CD14-positive monocyte (primary cell): Measurements from ENCODE around the gene KLHL3. TPM values are rescaled to one million over a fixed set of nuclear protein-coding genes. Genes with fewer than 3 reads are reported as not detected.

Experiments used
- DNase-seq, 3 donors: peaks; one replicate each; pipeline ENCODE4 v3.0.0-alpha.2; 2011 to 2022
- H2AFZ ChIP-seq: 2 replicates; pipeline ENCODE4 v1.6.0; 2012; ENCODE audit warnings: mild to moderate bottlenecking, low read depth, low read length, inconsistent platforms; ENCODE audit not compliant: insufficient read depth, poor library complexity, severe bottlenecking
- H3K27ac ChIP-seq, 2 donors: 1 replicate in 1 of 2; 2 replicates in 1 of 2; pipeline ENCODE4 v1.5.1; 2012 to 2013; ENCODE audit warnings: low read length in 2 of 2, control low read depth in 1 of 2, inconsistent platforms in 1 of 2, low read depth in 1 of 2, mild to moderate bottlenecking in 1 of 2
- H3K27me3 ChIP-seq, 2 donors: one replicate each; pipeline versions ENCODE4 v1.6.0 to v1.6.1; 2011 to 2013; ENCODE audit warnings: low read length in 2 of 2; ENCODE audit not compliant: control insufficient read depth in 2 of 2, insufficient read depth in 2 of 2
- H3K36me3 ChIP-seq, 2 donors: replicated peaks in 1 of 2; 1 replicate in 1 of 2; 2 replicates in 1 of 2; pipeline versions ENCODE4 v1.5.1 to v1.6.1; 2012 to 2013; ENCODE audit warnings: low read length in 2 of 2, control low read depth in 1 of 2, inconsistent platforms in 1 of 2, mild to moderate bottlenecking in 1 of 2; ENCODE audit not compliant: insufficient read depth in 2 of 2, control insufficient read depth in 1 of 2
- H3K4me1 ChIP-seq, 2 donors: 1 replicate in 1 of 2; 2 replicates in 1 of 2; pipeline versions ENCODE4 v1.5.1 to v1.6.1; 2012 to 2013; ENCODE audit warnings: low read length in 2 of 2, control low read depth in 1 of 2, inconsistent platforms in 1 of 2, mild to moderate bottlenecking in 1 of 2, moderate library complexity in 1 of 2; ENCODE audit not compliant: insufficient read depth in 2 of 2, control insufficient read depth in 1 of 2
- H3K4me2 ChIP-seq: replicated peaks from 2 replicates; pipeline ENCODE3; 2012; ENCODE audit warnings: low read length, moderate library complexity, mild to moderate bottlenecking; ENCODE audit not compliant: poor library complexity, severe bottlenecking; ENCODE audit errors: extremely low read depth
- H3K4me3 ChIP-seq, 3 experiments: fragments of 200-600 bp in 1 of 3; sonication (generic) in 1 of 3; replicated peaks in 1 of 3; 1 replicate in 2 of 3; 2 replicates in 1 of 3; pipeline ENCODE4 v1.5.1; 2011 to 2013; ENCODE audit warnings: low read length in 3 of 3, mild to moderate bottlenecking in 3 of 3, control low read depth in 2 of 3, low read depth in 2 of 3, inconsistent platforms in 1 of 3, moderate library complexity in 1 of 3
- H3K79me2 ChIP-seq: 2 replicates; pipeline ENCODE4 v1.6.0; 2012; ENCODE audit warnings: mild to moderate bottlenecking, control low read depth, inconsistent platforms, low read length, moderate library complexity; ENCODE audit not compliant: insufficient read depth
- H3K9ac ChIP-seq: 2 replicates; pipeline ENCODE4 v1.6.0; 2017; ENCODE audit warnings: low read length, mild to moderate bottlenecking; ENCODE audit not compliant: insufficient read depth, poor library complexity, severe bottlenecking
- H3K9me3 ChIP-seq, 2 donors: replicated peaks in 1 of 2; 1 replicate in 1 of 2; 2 replicates in 1 of 2; pipeline versions ENCODE4 v1.5.1 to v1.6.1; 2012 to 2013; ENCODE audit warnings: low read length in 2 of 2, control low read depth in 1 of 2; ENCODE audit not compliant: control insufficient read depth in 1 of 2, insufficient read depth in 1 of 2
- H4K20me1 ChIP-seq: 2 replicates; pipeline ENCODE4 v1.6.0; 2012; ENCODE audit warnings: mild to moderate bottlenecking, low read length, control low read depth, moderate library complexity; ENCODE audit not compliant: insufficient read depth
- H3K27ac Mint-ChIP-seq, 7 donors: one replicate each; pipeline ENCODE4 v1.8.0; 2020; ENCODE audit warnings: mild to moderate bottlenecking in 7 of 7, mixed read lengths in 7 of 7, moderate library complexity in 6 of 7, inconsistent platforms in 2 of 7
- H3K27me3 Mint-ChIP-seq, 3 donors: one replicate each; pipeline ENCODE4 v1.8.0; 2021 to 2022; ENCODE audit warnings: low read depth in 3 of 3, mild to moderate bottlenecking in 3 of 3, mixed read lengths in 3 of 3, moderate library complexity in 3 of 3, inconsistent platforms in 1 of 3
- H3K36me3 Mint-ChIP-seq, 2 donors: one replicate each; pipeline ENCODE4 v1.8.0; 2020; ENCODE audit warnings: mixed read lengths in 2 of 2, inconsistent platforms in 1 of 2, mild to moderate bottlenecking in 1 of 2
- H3K4me1 Mint-ChIP-seq: one replicate; pipeline ENCODE4 v1.8.0; 2020; ENCODE audit warnings: mild to moderate bottlenecking, mixed read lengths
- H3K4me3 Mint-ChIP-seq, 2 donors: one replicate each; pipeline ENCODE4 v1.8.0; 2020; ENCODE audit warnings: mild to moderate bottlenecking in 2 of 2, mixed read lengths in 2 of 2, moderate library complexity in 1 of 2
- H3K9me3 Mint-ChIP-seq, 7 donors: one replicate each; pipeline ENCODE4 v1.8.0; 2020 to 2022; ENCODE audit warnings: mixed read lengths in 7 of 7, mild to moderate bottlenecking in 6 of 7, moderate library complexity in 6 of 7, inconsistent platforms in 2 of 7
- WGBS: methylation state at CpG from one replicate; pipeline ENCODE4 v1.1.5; 2013; ENCODE audit warnings: missing lambda C conversion rate; ENCODE audit not compliant: insufficient coverage; 5-methylcytosine and 5-hydroxymethylcytosine counted together
- intact Hi-C, 2 donors: fragments of 100-400 bp; cut with micrococcal nuclease; formaldehyde crosslinking; loops; one replicate each; pipeline versions ENCODE4 v1.15.0 to v1.15.1; 2023
- polyA plus RNA-seq, 3 donors: library from polyadenylated mRNA; depleted of rRNA in 1 of 3; unstranded in 2 of 3; stranded (reverse) in 1 of 3; fragments of 300-500 nt in 2 of 3; fragments of >200 nt in 1 of 3; fragmentation: Illumina TruSeq in 2 of 3; gene quantifications; 1 replicate in 2 of 3; 2 replicates in 1 of 3; pipeline ENCODE4 v1.2.3, GENCODE V29; 2012 to 2021
- TF ChIP-seq, protein P1 (sequence below): fragments of 200-600 bp; IDR thresholded peaks from one replicate; pipeline ENCODE4 v1.8.0; 2022; ENCODE audit warnings: antibody characterized with exemption, mild to moderate bottlenecking

KLHL3 gene
- polyA plus RNA-seq, 3 donors, result 0.71 TPM; not detected in 2

DNA sequence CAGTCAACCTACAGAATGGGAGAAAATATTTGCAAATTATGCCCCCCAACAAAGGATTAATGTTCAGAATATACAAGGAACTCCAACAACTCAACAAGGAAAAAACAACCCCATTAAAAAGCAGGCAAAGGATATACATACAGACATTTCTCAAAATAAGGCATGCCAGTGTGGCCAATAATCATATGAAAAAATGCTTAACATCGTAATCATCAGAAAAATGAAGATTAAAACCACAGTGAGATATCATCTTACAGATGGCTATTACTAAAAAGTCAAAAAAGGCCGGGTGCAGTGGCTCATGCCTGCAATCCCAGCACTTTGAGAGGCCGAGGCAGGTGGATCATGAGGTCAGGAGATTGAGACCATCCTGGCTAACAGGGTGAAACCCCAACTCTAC, 103.2 kb downstream of the KLHL3 start:
- Histone ChIP-seq H3K4me1 (peaks cover 0 to 2% of the 10 kb centered on the region in 2 donors), H3K27ac (no peak overlapping the region), H3K36me3 (no peaks in the 10 kb centered on the region), H3K27me3 (no peaks in the 10 kb centered on the region), H3K9me3 (no peaks in the 10 kb centered on the region), H3K4me3 (no peak overlapping the region), H3K79me2 (no peaks in the 10 kb centered on the region), H4K20me1 (no peaks in the 10 kb centered on the region), H3K4me2 (no peak overlapping the region), H2AFZ (no peak overlapping the region), H3K9ac (no peak overlapping the region)
- H3K4me1 Mint-ChIP-seq, result peaks cover 4% of the 10 kb centered on the region
- H3K27ac Mint-ChIP-seq, result no peak overlapping the region
- H3K4me3 Mint-ChIP-seq, result no peak overlapping the region
- peaks cover 0 to 2% (median 2%) of the 10 kb centered on the region in 3 donors for H3K27me3 Mint-ChIP-seq
- peaks cover 0 to 3% of the 10 kb centered on the region in 2 donors for H3K36me3 Mint-ChIP-seq
- TF ChIP-seq, protein P1, sequence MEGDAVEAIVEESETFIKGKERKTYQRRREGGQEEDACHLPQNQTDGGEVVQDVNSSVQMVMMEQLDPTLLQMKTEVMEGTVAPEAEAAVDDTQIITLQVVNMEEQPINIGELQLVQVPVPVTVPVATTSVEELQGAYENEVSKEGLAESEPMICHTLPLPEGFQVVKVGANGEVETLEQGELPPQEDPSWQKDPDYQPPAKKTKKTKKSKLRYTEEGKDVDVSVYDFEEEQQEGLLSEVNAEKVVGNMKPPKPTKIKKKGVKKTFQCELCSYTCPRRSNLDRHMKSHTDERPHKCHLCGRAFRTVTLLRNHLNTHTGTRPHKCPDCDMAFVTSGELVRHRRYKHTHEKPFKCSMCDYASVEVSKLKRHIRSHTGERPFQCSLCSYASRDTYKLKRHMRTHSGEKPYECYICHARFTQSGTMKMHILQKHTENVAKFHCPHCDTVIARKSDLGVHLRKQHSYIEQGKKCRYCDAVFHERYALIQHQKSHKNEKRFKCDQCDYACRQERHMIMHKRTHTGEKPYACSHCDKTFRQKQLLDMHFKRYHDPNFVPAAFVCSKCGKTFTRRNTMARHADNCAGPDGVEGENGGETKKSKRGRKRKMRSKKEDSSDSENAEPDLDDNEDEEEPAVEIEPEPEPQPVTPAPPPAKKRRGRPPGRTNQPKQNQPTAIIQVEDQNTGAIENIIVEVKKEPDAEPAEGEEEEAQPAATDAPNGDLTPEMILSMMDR, result no peak
- intact Hi-C loops, result loop anchor here in 1 of 2 donors (10.0 kb wide), 1 partner anchor 432 kb away; no protein-coding TSS in a partner anchor
- peaks cover 0 to 4% (median 0%) of the 10 kb centered on the region in 7 donors for H3K9me3 Mint-ChIP-seq
- WGBS, result 92% methylated on average over 2 of the region's 3 CpGs
- DNase-seq, result no peak

DNA sequence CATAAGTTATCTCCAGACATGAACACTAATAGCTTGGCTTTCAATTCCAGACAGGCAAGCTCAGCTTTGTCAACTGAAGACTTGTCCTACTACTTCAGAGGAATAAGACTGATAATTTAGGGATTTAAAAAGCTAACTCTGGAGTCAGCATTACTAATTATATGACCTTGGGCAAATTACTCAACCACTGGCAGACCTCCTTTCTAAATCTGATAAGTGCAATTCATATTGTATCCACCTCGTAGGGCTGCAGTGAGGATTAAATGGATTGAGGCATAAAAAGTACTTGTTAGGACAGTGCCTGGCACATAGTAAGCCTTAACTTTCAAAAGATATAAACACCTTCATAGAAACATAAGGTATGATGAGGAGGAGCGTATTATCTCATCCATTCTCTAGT, 104.4 kb downstream of the KLHL3 start:
- TF ChIP-seq, protein P1, result no peak
- Histone ChIP-seq H3K79me2 (no peaks in the 10 kb centered on the region), H3K9ac (no peak overlapping the region), H3K4me3 (no peak overlapping the region), H3K27ac (no peak overlapping the region), H3K9me3 (no peaks in the 10 kb centered on the region), H3K27me3 (no peaks in the 10 kb centered on the region), H3K36me3 (no peaks in the 10 kb centered on the region), H3K4me1 (peaks cover 0 to 7% of the 10 kb centered on the region in 2 donors), H4K20me1 (no peaks in the 10 kb centered on the region), H2AFZ (no peak overlapping the region), H3K4me2 (no peak overlapping the region)
- Mint-ChIP-seq H3K4me3 (no peak overlapping the region), H3K4me1 (peaks cover 8% of the 10 kb centered on the region), H3K36me3 (peaks cover 0 to 3% of the 10 kb centered on the region in 2 donors), H3K27me3 (peaks cover 0 to 3% (median 0%) of the 10 kb centered on the region in 3 donors), H3K27ac (no peak overlapping the region), H3K9me3 (peaks cover 0 to 2% (median 0%) of the 10 kb centered on the region in 7 donors)
- DNase-seq, result no peak
- no CpG with 5 or more reads among the region's 2 CpGs for WGBS
- intact Hi-C loops, result loop anchor here (2.0 to 10.0 kb wide), 2 partner anchors 113 to 433 kb away; no protein-coding TSS in a partner anchor
